Psoas muscle (tissue), 8 donors: ENCODE measurements around the gene ABCC9. TPM values are rescaled to one million over a fixed set of nuclear protein-coding genes. Genes with fewer than 3 reads are reported as not detected.

Experiments
- ATAC-seq, 4 donors: fragments of 200-7000 bp; cut with Tn5 transposase; one replicate each; pipeline ENCODE4 v1.9.1; 2020; ENCODE audit warnings: moderate library complexity in 3 of 4, mild to moderate bottlenecking in 2 of 4
- DNase-seq, 2 donors: peaks; one replicate each; pipeline ENCODE4 v3.0.0-alpha.2; 2020
- H3K27ac ChIP-seq: fragments of 200-600 bp; one replicate; pipeline ENCODE4 v1.8.0; 2022
- H3K27me3 ChIP-seq, 3 donors: fragments of 200-600 bp in 1 of 3; one replicate each; pipeline versions ENCODE4 v1.6.1 to v1.8.0; 2013 to 2022; ENCODE audit warnings: low read length in 2 of 3, mild to moderate bottlenecking in 2 of 3, moderate library complexity in 1 of 3; ENCODE audit not compliant: insufficient read depth in 3 of 3
- H3K36me3 ChIP-seq, 2 donors: fragments of 200-600 bp in 1 of 2; one replicate each; pipeline versions ENCODE4 v1.6.1 to v1.8.0; 2013 to 2022; ENCODE audit warnings: low read depth in 1 of 2, mild to moderate bottlenecking in 1 of 2, moderate library complexity in 1 of 2; ENCODE audit not compliant: insufficient read depth in 1 of 2
- H3K4me1 ChIP-seq: fragments of 200-600 bp; one replicate; pipeline ENCODE4 v1.8.0; 2022
- H3K4me3 ChIP-seq: fragments of 200-600 bp; one replicate; pipeline ENCODE4 v1.8.0; 2022; ENCODE audit warnings: mild to moderate bottlenecking
- H3K9me3 ChIP-seq: fragments of 200-600 bp; one replicate; pipeline ENCODE4 v1.8.0; 2022
- WGBS, 3 donors: extraction: QIAGEN DNeasy Blood & Tissue Kit; methylation state at CpG; one replicate each; pipeline versions ENCODE4 v1.1.6 to v1.1.7; 2013; 5-methylcytosine and 5-hydroxymethylcytosine counted together
- intact Hi-C, 2 donors: fragments of 100-400 bp; cut with DNase I; formaldehyde crosslinking; loops; one replicate each; pipeline versions ENCODE4 v1.11.0 to v1.14.2; 2022
- polyA plus RNA-seq, 3 donors: library from polyadenylated mRNA; stranded (reverse); fragments of 200-250 nt; gene quantifications; one replicate each; pipeline ENCODE4 v1.2.3, GENCODE V29; 2013
- total RNA-seq, 4 donors: library from RNA; stranded (reverse); fragmentation: NEBNext Ultra II Directional in 2 of 4; extraction: Animal tissue kit (Norgen Biotek cat#: 25700) in 2 of 4; gene quantifications; one replicate each; pipeline versions ENCODE4 v1.2.1 to v1.2.4, GENCODE V29; 2021 to 2023
- TF ChIP-seq, protein P1 (sequence below): fragments of 200-600 bp; IDR thresholded peaks from one replicate; pipeline ENCODE4 v1.8.0; 2022; ENCODE audit warnings: antibody characterized with exemption
- donor health status: healthy with polysubstance abuse.
- donor health status: DM: no; HTN: no; CAD: no; lungs with moderate emphysema.
- donor health status: Bipolar disorder and iron deficiency.
- donor health status: healthy.
- donor health status: DM: yes; HTN: yes; CAD: no.
- donor health status: DM: no; HTN: no; CAD: no.
- donor health status: DM: no; HTN: no; CAD: no.
- donor health status: DM: yes; HTN: yes; CAD: no.

Gene ABCC9
- total and polyA plus RNA-seq, 7 donors = 4.5 to 94.9 (median 52.7) TPM

DNA sequence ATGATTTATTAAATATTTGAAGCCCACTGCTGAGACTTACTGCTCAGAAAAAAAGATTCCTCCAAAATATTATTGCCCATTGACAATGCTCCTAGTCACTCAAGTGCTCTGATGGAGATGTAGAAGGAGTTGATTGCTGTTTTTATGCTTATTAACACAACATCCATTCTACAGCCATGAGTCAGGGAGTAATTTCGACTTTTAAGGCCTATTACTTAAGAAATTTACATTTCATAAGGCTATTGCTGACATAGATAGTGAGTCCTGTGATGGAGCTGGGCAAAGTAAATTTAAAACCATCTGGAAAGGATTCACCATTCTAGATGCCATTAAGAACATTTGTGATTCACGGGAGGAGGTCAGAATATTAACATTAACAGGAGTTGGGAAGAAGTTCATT is 171.9 kb downstream of the ABCC9 start:
- 64 to 74% (median 66%) methylated on average over 2 of the region's 2 CpGs for WGBS, 3 donors
- ATAC-seq = no peak
- H3K4me3 ChIP-seq = no peak overlapping the region

DNA sequence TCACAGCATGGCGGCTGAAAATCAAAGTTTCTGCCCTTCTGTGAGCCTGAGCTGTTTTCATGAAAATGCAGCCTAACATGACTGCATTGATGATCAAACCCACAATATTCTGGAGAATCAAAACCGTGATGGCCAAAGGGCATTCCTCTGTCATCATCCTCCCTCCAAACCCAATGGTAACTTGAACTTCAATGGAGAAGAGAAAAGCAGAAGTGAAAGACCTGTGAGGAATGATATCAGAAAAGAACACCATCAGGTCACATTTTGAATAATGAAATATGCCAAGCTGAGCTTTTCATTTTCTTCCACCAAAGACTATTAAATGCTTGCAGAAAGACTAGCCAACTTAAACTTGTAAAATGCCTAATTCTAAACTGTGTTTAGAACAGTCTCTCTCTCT is 174.8 kb downstream of the ABCC9 start:
- ATAC-seq (no peak), DNase-seq (no peak)
- Histone ChIP-seq H3K36me3 (no peaks in the 10 kb centered on the region), H3K27me3 (no peaks in the 10 kb centered on the region), H3K4me3 (no peak overlapping the region), H3K27ac (no peak overlapping the region), H3K4me1 (no peaks in the 10 kb centered on the region), H3K9me3 (no peaks in the 10 kb centered on the region)
- intact Hi-C loops = no loop called here
- TF ChIP-seq, protein P1, sequence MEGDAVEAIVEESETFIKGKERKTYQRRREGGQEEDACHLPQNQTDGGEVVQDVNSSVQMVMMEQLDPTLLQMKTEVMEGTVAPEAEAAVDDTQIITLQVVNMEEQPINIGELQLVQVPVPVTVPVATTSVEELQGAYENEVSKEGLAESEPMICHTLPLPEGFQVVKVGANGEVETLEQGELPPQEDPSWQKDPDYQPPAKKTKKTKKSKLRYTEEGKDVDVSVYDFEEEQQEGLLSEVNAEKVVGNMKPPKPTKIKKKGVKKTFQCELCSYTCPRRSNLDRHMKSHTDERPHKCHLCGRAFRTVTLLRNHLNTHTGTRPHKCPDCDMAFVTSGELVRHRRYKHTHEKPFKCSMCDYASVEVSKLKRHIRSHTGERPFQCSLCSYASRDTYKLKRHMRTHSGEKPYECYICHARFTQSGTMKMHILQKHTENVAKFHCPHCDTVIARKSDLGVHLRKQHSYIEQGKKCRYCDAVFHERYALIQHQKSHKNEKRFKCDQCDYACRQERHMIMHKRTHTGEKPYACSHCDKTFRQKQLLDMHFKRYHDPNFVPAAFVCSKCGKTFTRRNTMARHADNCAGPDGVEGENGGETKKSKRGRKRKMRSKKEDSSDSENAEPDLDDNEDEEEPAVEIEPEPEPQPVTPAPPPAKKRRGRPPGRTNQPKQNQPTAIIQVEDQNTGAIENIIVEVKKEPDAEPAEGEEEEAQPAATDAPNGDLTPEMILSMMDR = no peak
- WGBS, 3 donors = 73 to 84% (median 82%) methylated on average over 2 of the region's 2 CpGs

More for the DNA sequence above, 171.9 kb downstream of the ABCC9 start:
- Histone ChIP-seq H3K27ac (no peak overlapping the region), H3K27me3 (peaks cover 0 to 16% (median 0%) of the 10 kb centered on the region in 3 donors), H3K9me3 (no peaks in the 10 kb centered on the region), H3K4me1 (no peaks in the 10 kb centered on the region), H3K36me3 (no peaks in the 10 kb centered on the region)
- intact Hi-C loops = no loop called here
- TF ChIP-seq, protein P1 = no peak
- DNase-seq = no peak

DNA sequence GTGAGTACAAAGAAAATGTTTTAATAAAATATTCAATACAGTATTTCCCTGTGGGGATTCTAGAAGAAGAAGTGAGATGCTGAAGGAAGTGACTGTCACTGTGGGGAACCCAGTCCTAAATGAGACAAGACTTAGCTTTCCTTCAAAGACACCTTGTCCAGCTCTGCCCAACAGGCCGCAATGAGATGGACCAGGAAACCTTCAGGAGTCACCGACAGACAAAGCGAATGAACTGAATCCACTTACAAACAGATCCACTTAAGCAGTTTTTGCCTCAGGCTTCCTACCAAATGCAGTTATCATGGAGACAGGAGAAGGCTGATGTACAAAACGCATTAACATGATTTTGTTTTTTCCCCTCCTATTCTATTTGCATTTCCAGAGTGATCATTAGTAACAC is 176.3 kb downstream of the ABCC9 start:
- no peak overlapping the region for H3K4me3 ChIP-seq
- DNase-seq (no peak), ATAC-seq (no peak)
- H3K9me3 ChIP-seq = no peaks in the 10 kb centered on the region
- H3K27ac ChIP-seq = no peak overlapping the region
- WGBS, 3 donors = 90 to 92% (median 90%) methylated on average over 4 of the region's 4 CpGs
- no peaks in the 10 kb centered on the region for H3K4me1 ChIP-seq
- H3K36me3 ChIP-seq = no peaks in the 10 kb centered on the region
- no peaks in the 10 kb centered on the region for H3K27me3 ChIP-seq
- intact Hi-C loops = no loop called here
- TF ChIP-seq, protein P1 = no peak

DNA sequence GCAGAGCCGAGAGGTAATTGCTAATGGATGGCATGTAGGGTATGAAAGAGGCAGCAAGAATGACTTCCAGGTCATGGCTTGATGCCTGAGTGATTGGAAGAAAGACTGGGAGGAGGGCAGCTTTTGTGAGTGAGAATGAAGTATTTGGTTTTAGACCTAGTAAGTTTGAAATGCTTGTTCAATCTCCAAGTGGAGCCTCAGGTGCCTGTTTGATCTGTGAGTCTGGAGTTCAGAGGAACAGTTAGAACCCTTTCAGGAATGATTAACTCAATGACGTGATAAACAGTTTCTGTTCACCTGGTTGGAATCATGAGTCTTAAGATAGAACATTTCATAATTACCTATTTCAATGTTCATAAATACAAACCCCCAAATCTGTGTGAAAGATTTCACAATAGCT is 177.2 kb downstream of the ABCC9 start:
- Histone ChIP-seq H3K4me1 (no peaks in the 10 kb centered on the region), H3K4me3 (no peak overlapping the region), H3K9me3 (no peaks in the 10 kb centered on the region), H3K27ac (no peak overlapping the region), H3K36me3 (no peaks in the 10 kb centered on the region), H3K27me3 (no peaks in the 10 kb centered on the region)
- TF ChIP-seq, protein P1 = no peak
- WGBS, 3 donors = 72 to 78% (median 76%) methylated on average over 2 of the region's 2 CpGs
- intact Hi-C loops = no loop called here
- ATAC-seq (no peak), DNase-seq (no peak)

DNA sequence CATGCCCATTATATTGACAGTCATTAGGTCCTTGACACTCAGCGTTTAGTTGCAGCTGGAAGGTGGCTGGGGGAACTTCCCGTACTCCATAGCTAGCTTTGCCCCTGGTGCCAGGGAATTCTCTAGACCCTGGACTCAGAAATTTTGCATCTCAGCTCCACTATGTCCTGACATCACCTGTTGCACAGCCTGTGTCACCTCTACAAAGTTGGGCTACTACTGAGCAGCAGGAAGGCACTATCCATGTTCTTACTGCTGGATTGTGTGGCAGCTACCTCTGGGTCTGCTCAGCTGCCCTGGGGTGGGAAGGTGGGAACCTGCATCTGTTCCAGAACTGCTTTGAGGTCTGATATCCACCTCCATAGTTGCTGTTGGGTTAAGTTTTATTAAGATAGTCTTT is 177.7 kb downstream of the ABCC9 start:
- no peak overlapping the region for H3K4me3 ChIP-seq
- H3K27ac ChIP-seq = no peak overlapping the region
- no peak for ATAC-seq
- DNase-seq = no peak
- no peaks in the 10 kb centered on the region for H3K4me1 ChIP-seq
- no peaks in the 10 kb centered on the region for H3K36me3 ChIP-seq
- TF ChIP-seq, protein P1 = no peak
- H3K27me3 ChIP-seq = no peaks in the 10 kb centered on the region
- H3K9me3 ChIP-seq = no peaks in the 10 kb centered on the region
- whole genome bisulfite sequencing, 3 donors = 68 to 83% (median 76%) methylated on average over 2 of the region's 2 CpGs
- intact Hi-C loops = no loop called here
